SK-MEL-5 (cell line): ENCODE results near the gene CAT. TPM values are rescaled to one million over a fixed set of nuclear protein-coding genes. Genes with fewer than 3 reads are reported as not detected.

ENCODE experiments used
- DNase-seq: peaks from one replicate; pipeline ENCODE4 v3.0.0-alpha.2; 2016; ENCODE audit warnings: low read depth, low spot score
- in situ Hi-C: cut with HindIII; loops from 2 replicates; pipeline ENCODE4 v1.10.0; 2016; ENCODE audit warnings: low sequenced_read_pairs, high pct_unique_total_duplicates, low pct_unique_long_range_greater_than_20kb
- total RNA-seq: library from RNA; depleted of rRNA; stranded (reverse); fragments of >200 nt; shearing (Covaris generic); gene quantifications from 2 replicates; pipeline ENCODE4 v1.2.3, GENCODE V29; 2014

CAT gene
- total RNA-seq, 1 experiment from 2014 or later = 105 TPM

DNA sequence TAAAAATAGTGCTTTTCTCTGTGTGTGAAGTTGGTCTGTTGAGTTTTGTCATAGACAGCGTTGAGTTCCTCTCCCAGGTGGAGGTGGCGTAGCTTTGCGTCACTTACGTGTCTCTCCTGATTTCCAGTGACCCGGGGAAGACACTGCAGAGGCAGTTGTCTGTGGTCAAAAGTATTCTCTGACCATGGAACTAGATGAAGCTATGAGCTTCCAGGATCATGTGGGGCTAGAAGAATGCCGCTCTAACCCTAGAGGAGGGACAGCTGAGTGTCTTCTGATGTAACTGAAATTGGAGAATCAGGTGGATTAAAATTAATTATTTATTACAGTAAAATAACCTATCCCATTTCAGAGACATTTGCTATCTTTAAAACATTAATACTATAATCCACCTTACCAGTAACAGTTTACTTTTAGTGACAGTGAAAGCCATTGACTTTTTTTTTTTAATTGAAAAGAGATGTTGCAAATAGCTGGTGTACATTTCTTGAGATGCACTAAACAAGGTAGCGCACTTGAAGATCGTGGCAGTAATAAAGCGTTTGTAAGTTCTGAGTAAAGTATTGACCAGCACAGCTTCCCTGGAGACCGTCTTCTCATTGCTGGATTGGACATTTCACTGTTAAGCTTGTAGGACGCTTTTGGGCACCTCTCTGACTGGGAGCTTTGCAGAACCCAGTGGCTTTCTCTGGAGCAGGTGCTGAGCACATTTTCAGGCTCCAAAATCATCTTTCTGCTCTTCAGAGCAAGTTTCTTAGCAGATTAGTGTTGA lies 9.7 kb downstream of the CAT start:
- in situ Hi-C loops = no loop called here
- DNase-seq = peak; percentile 15

DNA sequence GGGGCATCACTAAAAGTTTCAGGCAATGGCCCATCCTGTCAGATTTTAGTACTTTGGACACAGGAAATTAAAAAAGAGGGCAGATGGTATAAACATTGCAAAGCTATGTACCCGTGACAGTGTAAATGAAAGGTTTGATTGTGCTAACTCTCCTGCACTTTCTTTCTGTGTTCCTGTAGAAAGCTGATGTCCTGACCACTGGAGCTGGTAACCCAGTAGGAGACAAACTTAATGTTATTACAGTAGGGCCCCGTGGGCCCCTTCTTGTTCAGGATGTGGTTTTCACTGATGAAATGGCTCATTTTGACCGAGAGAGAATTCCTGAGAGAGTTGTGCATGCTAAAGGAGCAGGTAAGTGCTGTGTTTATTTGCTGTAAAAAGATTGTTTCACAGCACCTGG lies 10.3 kb downstream of the CAT start:
- in situ Hi-C loops = no loop called here
- peak; percentile 92 for DNase-seq

DNA sequence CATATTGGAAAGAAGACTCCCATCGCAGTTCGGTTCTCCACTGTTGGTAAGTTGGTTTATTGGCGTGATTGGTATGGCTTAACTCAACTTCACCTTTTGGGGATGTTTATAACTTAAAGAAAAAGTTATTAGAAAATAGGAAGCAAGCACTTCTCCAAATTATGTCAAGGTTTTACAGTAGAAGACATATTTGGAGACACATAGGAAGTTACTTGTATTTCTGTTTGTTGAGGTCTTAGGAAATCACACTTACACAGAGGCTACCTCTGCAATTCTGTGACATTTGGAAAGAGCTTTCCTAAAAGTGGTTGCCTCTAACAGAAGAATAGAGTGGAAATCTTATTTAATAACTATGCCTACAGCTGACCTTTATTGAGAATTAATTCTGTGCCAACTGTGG lies 12.3 kb downstream of the CAT start:
- no peak for DNase-seq
- in situ Hi-C loops = no loop called here

DNA sequence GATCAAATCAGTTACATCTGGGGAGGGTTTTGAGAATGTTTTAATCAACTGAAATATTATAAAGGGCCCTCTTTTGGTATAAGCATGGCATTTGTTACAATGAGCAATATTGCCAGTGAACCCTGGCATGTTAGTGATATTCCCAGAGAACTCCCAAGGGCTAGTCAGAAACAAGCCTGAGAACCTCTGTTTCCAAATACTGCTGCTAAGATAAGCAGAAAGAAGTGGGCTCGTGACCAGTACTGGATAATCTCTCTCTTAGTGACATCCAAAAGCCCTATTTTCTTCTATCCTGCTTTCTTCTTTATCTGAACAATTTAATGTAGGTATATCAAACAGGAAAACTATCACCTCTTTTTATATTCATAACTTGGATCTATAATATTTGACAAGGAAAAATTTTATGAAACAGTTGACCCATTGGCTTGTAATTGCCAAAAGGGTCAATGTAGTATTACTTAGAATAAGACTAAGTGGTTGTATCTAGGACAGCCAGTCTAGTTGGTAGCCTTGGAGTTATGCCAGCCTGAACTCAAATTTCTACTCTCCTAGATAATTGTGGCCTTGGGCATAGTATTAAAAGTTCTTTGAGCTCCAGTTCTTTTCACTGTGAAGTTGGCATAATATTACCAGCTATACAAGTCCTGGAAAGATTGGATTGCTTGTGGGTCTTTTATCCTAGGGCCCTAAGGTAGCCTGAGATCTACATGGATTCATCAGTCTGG lies 15.7 kb downstream of the CAT start:
- in situ Hi-C loops = no loop called here
- no peak for DNase-seq

DNA sequence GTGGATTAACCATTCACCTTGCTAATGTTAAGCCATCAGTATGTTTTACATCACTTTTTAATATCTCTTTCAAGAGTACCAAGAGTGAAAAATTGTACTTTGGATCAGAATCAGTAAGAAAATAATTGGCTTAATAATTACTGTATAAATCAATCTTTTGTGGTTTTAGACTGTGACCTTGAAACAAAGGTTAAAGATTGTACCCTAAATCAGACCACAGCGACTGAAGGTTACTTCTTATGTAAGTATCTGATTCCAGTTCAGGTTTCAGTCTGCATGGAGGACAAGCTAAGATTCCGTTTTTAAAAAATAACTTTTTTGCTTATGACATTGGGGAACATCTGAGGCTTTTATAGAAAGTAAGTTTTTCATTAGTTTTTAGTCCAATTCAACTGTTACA lies 18.9 kb downstream of the CAT start:
- DNase-seq = no peak
- in situ Hi-C loops = no loop called here

DNA sequence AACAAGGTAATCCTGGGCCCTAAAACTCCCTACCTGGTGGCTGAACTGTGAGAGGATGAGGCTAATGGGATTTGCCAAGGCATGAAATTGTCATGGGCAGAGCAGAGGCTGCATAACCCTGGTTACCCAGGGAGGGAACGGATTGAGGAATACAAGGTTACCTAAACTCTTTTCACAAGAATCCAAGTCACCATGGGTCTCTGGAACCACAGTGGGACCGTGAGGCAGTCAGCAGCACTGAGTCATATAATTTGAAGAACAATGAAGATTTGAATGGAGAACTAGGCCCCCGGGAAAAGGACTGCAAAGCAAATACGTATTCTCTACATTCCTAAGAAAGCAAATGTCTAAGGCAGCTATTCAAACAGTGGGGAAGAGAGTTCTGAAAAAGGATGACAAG lies 19.8 kb downstream of the CAT start:
- peak; percentile 32 for DNase-seq
- in situ Hi-C loops = no loop called here

DNA sequence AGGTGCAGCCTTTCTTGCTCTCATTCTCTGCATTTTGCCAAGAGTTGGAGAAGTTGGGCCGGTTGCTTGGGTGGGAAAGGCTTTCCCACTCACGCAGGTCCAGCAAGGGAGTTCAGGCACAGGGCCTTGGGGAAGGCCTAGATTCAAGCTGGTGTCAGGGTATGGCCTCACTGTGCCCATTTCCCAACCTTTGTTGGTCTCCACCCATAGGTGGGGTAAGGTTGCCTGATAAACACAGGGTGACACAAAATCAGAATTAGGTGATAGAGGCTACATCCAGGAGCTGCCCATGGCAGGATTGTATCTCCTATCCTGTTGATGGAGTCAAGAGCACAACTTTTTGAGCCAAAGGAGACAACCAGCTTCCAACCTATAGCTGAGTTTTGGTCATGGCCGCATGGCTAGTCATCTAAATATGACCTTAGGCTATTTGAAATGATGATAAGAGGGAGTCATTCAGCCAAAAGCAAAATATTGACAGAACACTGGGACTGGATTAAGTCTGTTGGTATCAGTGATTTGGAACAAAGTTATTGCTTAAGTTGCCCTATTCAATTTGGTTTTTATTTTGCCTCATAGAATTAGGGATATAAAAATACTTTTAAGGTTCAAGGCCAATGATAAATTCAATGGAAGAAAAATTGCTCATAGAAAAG lies 20.9 kb downstream of the CAT start:
- DNase-seq = no peak
- in situ Hi-C loops = no loop called here

DNA sequence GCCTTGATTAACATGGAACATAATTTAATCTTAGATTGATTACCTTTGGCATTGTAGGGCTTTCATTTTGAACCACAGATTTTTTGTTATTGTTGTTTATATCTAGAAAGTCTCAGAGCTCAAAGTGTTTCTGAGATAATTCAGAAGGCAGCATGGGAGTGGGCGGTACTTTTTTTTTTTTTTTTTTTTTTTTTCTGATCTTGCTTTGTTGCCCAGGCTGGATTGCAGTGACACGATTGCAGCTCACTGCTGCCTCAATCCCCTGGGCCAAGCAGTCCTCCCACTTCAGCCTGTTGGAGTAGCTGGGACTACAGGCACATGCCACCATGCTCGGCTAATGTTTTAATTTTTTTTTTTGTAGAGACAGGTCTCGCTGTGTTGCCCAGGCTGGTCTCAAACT lies 21.5 kb downstream of the CAT start:
- no peak for DNase-seq
- in situ Hi-C loops = no loop called here

DNA sequence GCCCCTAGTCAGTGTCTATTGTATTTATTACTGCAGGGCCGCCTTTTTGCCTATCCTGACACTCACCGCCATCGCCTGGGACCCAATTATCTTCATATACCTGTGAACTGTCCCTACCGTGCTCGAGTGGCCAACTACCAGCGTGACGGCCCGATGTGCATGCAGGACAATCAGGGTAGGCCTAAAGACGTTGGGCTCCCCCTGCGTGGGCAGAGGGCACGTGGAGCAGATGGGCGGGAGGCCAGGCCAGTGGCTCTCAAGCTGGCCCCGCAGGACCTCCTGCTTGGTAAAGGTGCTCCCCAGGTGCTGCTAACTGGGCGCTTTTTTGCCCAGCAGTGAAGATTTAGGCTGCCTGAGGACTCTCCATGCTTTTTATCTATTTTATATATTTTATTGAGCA lies 22.5 kb downstream of the CAT start:
- DNase-seq = no peak
- in situ Hi-C loops = no loop called here

DNA sequence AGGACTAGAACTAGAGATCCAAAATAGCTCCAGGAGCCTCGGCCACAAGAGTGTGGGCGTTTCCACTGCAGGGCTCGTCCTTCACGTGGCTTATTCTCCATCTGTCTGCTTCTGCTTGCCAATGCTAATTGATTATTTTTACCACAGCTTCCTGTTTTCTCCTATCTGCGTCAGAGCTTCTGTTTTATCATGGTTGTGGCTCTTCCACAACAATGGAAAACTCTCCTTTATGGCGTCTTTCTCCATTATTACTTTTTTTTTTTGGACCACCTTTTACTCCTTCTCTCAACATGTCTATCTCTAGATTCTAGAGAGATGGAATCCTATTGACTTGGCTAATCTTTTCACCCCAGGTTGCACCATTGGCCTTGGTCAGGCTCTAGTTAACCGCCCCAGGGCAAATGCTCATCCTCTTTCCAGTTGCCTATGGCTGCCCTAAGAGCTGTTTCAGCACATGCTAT lies 25.9 kb downstream of the CAT start:
- in situ Hi-C loops = no loop called here
- DNase-seq = peak; percentile 63

DNA sequence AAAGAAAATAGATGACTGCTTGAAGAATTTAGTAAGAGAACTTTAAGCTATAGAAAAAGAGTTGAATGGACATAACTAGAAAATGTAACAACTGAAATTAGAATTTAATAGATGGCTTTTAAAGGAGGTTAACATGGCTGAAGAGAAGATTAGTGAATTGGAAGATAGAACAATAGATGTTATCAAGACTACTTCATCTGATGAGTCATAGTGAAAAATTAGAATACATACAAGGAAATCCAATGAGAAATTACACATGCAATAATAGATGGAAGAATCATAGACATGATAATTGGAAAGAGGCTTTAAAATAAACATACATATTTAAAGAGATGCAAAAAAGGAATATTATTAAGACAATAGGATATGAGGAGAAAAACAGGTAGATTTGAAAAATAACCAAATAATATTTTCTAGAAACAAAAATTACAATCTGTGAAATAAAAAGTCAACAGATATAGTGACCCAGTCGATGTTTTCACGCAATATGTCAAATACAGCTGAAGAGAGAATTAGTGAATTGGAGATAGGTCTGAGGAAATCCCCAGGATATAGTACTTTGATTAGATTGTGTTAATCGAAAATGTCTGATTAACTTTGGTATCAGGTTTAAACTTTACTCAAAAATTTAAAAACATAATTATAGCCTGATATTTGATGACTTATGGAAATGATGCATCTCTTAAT lies 28.2 kb downstream of the CAT start:
- in situ Hi-C loops = no loop called here
- DNase-seq = no peak

DNA sequence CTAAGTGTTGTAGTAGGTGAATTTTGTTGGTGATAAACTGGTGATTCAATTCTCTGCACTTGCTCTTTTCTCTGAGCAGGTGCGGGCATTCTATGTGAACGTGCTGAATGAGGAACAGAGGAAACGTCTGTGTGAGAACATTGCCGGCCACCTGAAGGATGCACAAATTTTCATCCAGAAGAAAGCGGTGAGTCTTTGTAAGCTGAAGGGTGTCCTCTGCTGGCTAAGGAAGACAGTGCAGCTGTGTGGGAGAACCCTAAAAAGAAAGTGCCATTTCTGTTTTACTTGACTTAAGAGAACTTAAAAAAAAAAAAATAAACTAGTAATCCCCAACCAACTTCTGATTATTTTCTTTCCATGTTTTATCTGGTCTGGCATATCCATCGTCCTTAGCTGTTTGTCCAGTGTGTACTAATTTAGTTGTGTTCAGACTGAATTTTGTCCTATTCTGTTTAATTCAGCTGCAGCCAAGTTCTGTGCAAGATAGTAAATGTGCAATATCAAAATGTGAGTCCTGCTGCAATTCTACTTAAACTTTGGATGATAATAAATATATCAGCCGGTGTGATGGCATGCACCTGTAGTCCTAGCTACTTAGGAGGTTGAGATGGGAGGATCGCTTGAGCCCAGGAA lies 29.6 kb downstream of the CAT start:
- in situ Hi-C loops = no loop called here
- peak; percentile 78 for DNase-seq

DNA sequence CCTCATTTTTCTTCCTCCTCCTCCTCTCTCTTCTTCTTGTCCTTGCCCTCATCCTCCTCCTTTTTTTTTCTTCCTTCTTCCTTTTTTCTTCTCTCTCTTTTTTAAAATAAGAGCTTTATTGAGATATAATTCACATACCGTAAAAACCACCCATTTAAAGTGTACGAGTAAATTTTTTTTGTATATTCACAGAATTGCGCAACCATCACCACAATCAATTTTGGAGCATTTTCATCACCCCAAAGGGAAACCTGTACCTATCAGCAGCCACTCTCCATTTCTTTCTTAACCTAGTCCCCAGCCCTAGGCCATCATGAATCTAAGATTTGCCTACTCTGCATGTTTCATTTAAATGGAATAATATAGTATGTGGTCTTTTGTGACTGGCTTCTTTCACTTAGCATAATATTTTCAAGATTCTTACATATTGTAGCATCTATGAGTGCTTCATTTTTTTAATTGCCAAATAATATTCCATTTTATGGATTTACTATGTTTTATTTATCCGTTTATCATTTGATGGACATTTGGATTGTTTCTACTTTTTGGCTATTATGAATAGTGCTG lies 35.0 kb downstream of the CAT start:
- in situ Hi-C loops = no loop called here
- DNase-seq = no peak

DNA sequence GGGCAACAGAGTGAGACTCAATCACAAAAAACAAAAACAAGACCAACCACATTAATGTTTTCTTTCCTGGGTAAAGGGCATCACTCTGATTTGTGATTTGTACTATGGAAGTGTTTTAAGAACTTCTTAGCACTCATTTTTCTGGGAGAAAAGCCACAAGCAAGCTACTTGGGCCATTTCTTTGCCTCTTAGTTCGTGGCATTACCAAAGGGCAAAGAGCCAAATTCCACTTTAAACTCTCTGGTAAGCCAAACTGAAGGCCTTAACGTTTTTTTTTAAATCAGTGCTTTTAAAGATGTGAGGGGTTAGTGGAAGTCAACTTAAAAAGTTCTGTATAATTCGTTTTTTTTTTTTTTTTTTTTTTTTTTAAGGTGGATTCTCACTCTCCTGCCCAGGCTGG lies 36.9 kb downstream of the CAT start:
- in situ Hi-C loops = no loop called here

DNA sequence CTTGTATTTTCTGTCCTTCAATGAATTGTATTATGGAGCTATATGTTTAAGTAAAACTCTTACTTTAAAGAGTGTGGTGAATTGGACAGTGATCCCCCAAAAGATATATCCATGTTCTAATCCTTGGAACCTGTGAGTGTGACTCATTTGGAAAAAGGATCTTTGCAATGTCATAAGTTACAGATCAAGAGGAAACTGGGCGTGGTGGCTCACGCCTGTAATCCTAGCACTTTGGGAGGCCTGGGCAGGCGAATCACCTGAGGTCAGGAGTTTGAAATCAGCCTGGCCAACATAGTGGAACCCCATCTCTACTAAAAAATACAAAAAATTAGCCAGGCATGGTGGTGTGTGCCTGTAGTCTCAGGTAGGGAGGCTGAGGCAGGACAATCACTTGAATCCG lies 38.1 kb downstream of the CAT start:
- in situ Hi-C loops = no loop called here
- DNase-seq = no peak

More for the DNA sequence above, 36.9 kb downstream of the CAT start:
- no peak for DNase-seq

DNA sequence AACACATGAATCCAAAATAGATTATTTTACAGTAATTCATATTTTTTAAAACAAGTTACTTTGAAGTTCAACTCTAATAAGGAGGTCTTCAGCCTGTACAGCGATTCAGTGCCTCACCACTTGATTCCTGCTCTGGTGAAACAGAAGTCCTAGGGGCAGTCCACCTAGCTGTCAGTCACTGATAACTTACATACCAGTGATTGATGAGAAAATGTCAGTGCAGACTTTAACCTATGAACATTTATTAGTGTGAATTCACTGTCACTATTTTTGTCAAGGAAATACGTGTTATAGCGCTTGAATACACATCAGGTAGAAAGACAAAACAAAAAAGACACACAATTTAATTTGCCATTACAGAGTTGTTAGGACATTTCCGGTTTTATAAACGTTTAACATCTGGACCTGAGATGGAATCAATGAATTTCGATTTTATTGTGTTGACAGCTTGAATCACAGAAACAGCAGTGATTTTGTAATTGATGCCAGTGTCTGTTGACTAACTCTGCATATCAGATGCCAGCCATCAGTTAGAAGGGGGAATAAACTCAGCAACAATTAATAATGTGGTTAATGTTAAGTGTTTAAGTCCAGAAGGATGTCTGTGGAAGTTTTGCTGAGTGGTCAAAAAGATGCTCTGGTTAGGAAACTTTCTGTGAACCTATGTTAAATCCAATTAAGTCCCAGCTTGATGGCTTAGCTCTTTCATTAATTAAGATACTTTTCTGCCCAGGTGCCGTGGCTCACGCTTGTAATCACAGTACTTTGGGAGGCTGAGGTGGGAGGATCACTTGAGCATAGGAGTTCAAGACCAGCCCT lies 40.3 kb downstream of the CAT start:
- in situ Hi-C loops = no loop called here

DNA sequence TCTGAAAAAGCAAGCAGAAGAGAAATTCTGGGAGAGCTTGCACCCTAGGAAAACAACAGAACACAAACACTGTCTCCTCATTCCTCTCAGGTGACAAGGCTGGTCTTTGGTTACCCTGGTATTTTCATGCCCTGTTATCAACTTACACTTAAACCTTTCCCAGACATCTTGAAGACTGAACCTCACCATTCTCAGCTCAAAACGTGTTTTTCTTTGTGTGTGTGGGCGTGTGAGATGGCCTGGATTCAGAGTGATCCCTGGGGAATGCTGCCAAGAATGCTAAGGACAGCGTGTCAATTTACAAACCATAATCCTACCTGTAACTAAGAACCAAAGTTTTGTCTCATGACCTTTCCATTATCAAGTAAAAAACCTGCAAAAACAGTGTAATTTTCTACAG lies 41.6 kb downstream of the CAT start:
- in situ Hi-C loops = no loop called here
- DNase-seq = no peak

More for the DNA sequence above, 40.3 kb downstream of the CAT start:
- DNase-seq = no peak
